Thyroid gland (tissue), 4 donors: Measurements from ENCODE around the gene HACD2.

ENCODE experiments used
- CTCF ChIP-seq, 6 experiments: fragments of 200-600 bp in 3 of 6; fragments of 450-650 bp in 3 of 6; sonication (generic) in 3 of 6; IDR thresholded peaks; one replicate each; pipeline ENCODE4 v1.5.1; 2016 to 2019; ENCODE audit warnings: antibody characterized with exemption in 6 of 6, mild to moderate bottlenecking in 2 of 6, inconsistent platforms in 1 of 6, moderate library complexity in 1 of 6
- POLR2A ChIP-seq, 2 donors: fragments of 450-650 bp; IDR thresholded peaks; one replicate each; pipeline ENCODE4 v1.6.1; 2017; ENCODE audit warnings: antibody characterized with exemption in 2 of 2, mild to moderate bottlenecking in 2 of 2, moderate library complexity in 1 of 2

GRCh38 chr3:123552768-123553167 is 32.1 kb downstream of the HACD2 start:
- TF ChIP-seq CTCF (IDR thresholded peaks at IDR 0.05) (no peak), POLR2A (IDR thresholded peaks at IDR 0.05) (no peak)
